BJ (cell line): ENCODE results near the gene WDR35. TPM values are rescaled to one million over a fixed set of nuclear protein-coding genes. Genes with fewer than 3 reads are reported as not detected.
A peak's percentile ranks its signal among the peaks of the same experiment; 100 is the strongest.

Experiments
- CTCF ChIA-PET: fragments of 350-600 bp; formaldehyde crosslinking; extraction: SDS; loops from one replicate; lab custom pipeline; 2021; ENCODE audit warnings: antibody characterized with exemption, inconsistent platforms; lab: Yijun Ruan, JAX
- POLR2A ChIA-PET: fragments of 300-600 bp; sonication (Branson Sonifier 250); formaldehyde crosslinking; extraction: SDS; loops from one replicate; lab custom pipeline; 2021; ENCODE audit warnings: antibody characterized with exemption; lab: Charles Lee
- DNase-seq: peaks from one replicate; pipeline ENCODE4 v3.0.0-alpha.2; 2011; ENCODE audit warnings: low read depth
- H3K27me3 ChIP-seq: 2 replicates; pipeline ENCODE4 v1.6.0; 2011; ENCODE audit warnings: low read length; ENCODE audit not compliant: control insufficient read depth, insufficient read depth
- H3K36me3 ChIP-seq: 2 replicates; pipeline ENCODE4 v1.5.1; 2011; ENCODE audit warnings: low read length; ENCODE audit not compliant: control insufficient read depth, insufficient read depth
- H3K4me3 ChIP-seq: 2 replicates; pipeline ENCODE4 v1.5.1; 2011; ENCODE audit warnings: low read depth, mild to moderate bottlenecking, control low read depth, low read length
- CTCF ChIP-seq: IDR thresholded peaks from 2 replicates; pipeline ENCODE4 v1.5.1; 2011; ENCODE audit warnings: low read depth, mild to moderate bottlenecking, control low read depth, inconsistent platforms, low read length, moderate library complexity; ENCODE audit not compliant: insufficient read depth
- polyA plus RNA-seq: library from polyadenylated mRNA; depleted of rRNA; stranded (reverse); fragments of >200 nt; gene quantifications from 2 replicates; pipeline ENCODE4 v1.2.3, GENCODE V29; 2011

The WDR35 gene
- polyA plus RNA-seq, 1 experiment = 2.5 TPM

GRCh38 chr2:19973466-19973865 lies 16.4 kb downstream of the WDR35 start:
- POLR2A ChIA-PET = no interaction called here
- no peak for DNase-seq

GRCh38 chr2:19971691-19972090 lies 18.2 kb downstream of the WDR35 start:
- CTCF ChIA-PET = interaction anchor here (1.1 kb wide), 1 partner anchor 44 kb away, joined by 3 read pairs; no protein-coding TSS in a partner anchor
- H3K36me3 ChIP-seq = peaks cover 1% of the 10 kb centered on the region; the same call in 1 of the 2 replicates
- no peak overlapping the region for H3K4me3 ChIP-seq
- DNase-seq = no peak
- TF ChIP-seq CTCF = no peak
- no peaks in the 10 kb centered on the region for H3K27me3 ChIP-seq
- POLR2A ChIA-PET = no interaction called here

More at GRCh38 chr2:19973466-19973865, 16.4 kb downstream of the WDR35 start:
- CTCF ChIA-PET = interaction anchor here (1.0 kb wide), 1 partner anchor 120 kb away, joined by 3 read pairs; no protein-coding TSS in a partner anchor
- peaks cover 2% of the 10 kb centered on the region for H3K36me3 ChIP-seq
- H3K4me3 ChIP-seq = no peak overlapping the region
- TF ChIP-seq CTCF = no peak
- no peaks in the 10 kb centered on the region for H3K27me3 ChIP-seq

GRCh38 chr2:19963386-19963785 lies 26.5 kb downstream of the WDR35 start:
- Histone ChIP-seq H3K27me3 (no peaks in the 10 kb centered on the region), H3K4me3 (no peak overlapping the region), H3K36me3 (peaks cover 4% of the 10 kb centered on the region)
- CTCF ChIA-PET = interaction anchor here (1.5 kb wide), 1 partner anchor 8 kb away, joined by 3 read pairs; no protein-coding TSS in a partner anchor
- DNase-seq = no peak
- POLR2A ChIA-PET = no interaction called here
- no peak for TF ChIP-seq CTCF

GRCh38 chr2:19955544-19956422 lies 34.1 kb downstream of the WDR35 start:
- ChIA-PET POLR2A (no interaction called here), CTCF (interaction anchor here (0.6 to 2.7 kb wide), 17 partner anchors 8 to 425 kb away, joined by 3 to 22 read pairs (median 4); no protein-coding TSS in a partner anchor)
- no peak overlapping the region for H3K4me3 ChIP-seq
- H3K27me3 ChIP-seq = no peaks in the 10 kb centered on the region
- no peaks in the 10 kb centered on the region for H3K36me3 ChIP-seq
- TF ChIP-seq CTCF = peak; percentile 85
- no peak for DNase-seq

- DNase-seq = no peak
- Histone ChIP-seq H3K36me3 (no peaks in the 10 kb centered on the region), H3K27me3 (no peaks in the 10 kb centered on the region), H3K4me3 (no peak overlapping the region)
- ChIA-PET CTCF (no interaction called here), POLR2A (interaction anchor here (0.6 kb wide), 1 partner anchor 14 kb away, joined by 3 read pairs; no protein-coding TSS in a partner anchor)
- no peak for TF ChIP-seq CTCF
Measured at GRCh38 chr2:19949071-19949470, 40.8 kb downstream of the WDR35 start.
